NCI-H226 (cell line): ENCODE results near the gene TAOK1.

ENCODE experiments used
- DNase-seq: peaks from one replicate; pipeline ENCODE4 v3.0.0-alpha.2; 2015

The TAOK1 gene

GRCh38 chr17:29571883-29572681 lies 181.9 kb downstream of the TAOK1 start:
- DNase-seq, result no peak

GRCh38 chr17:29572691-29573557 lies 182.8 kb downstream of the TAOK1 start:
- no peak for DNase-seq

GRCh38 chr17:29573558-29573869 lies 183.4 kb downstream of the TAOK1 start:
- DNase-seq, result no peak

GRCh38 chr17:29573871-29574731 lies 183.9 kb downstream of the TAOK1 start:
- no peak for DNase-seq

GRCh38 chr17:29574732-29575510 lies 184.8 kb downstream of the TAOK1 start:
- DNase-seq, result no peak

GRCh38 chr17:29575511-29576213 lies 185.5 kb downstream of the TAOK1 start:
- no peak for DNase-seq

- DNase-seq, result no peak
These were observed 186.2 kb downstream of the TAOK1 start for GRCh38 chr17:29576214-29577000.

GRCh38 chr17:29577001-29577370 lies 186.8 kb downstream of the TAOK1 start:
- no peak for DNase-seq

GRCh38 chr17:29577385-29578211 lies 187.4 kb downstream of the TAOK1 start:
- DNase-seq, result peak; percentile 47

- no peak for DNase-seq
These were observed 188.7 kb downstream of the TAOK1 start for GRCh38 chr17:29578626-29579485.

- DNase-seq, result peak; percentile 63
These were observed 190.0 kb downstream of the TAOK1 start for GRCh38 chr17:29579866-29580771.

GRCh38 chr17:29581583-29582253 lies 191.6 kb downstream of the TAOK1 start:
- DNase-seq, result no peak

- DNase-seq, result no peak
These were observed 192.1 kb downstream of the TAOK1 start for GRCh38 chr17:29582254-29582765.

GRCh38 chr17:29582772-29583171 lies 192.6 kb downstream of the TAOK1 start:
- no peak for DNase-seq

- DNase-seq, result no peak
These were observed 193.4 kb downstream of the TAOK1 start for GRCh38 chr17:29583324-29584248.
